HEK293T (cell line): ENCODE data around the gene IRS1.

Experiments
- ARNT ChIP-seq: fragments of 450-650 bp; IDR thresholded peaks from 2 replicates; pipeline ENCODE4 v1.6.1; 2017; ENCODE audit warnings: mild to moderate bottlenecking
- BHLHE40 ChIP-seq: fragments of 450-650 bp; IDR thresholded peaks from 2 replicates; pipeline ENCODE4 v1.6.1; 2016; ENCODE audit warnings: mild to moderate bottlenecking, moderate library complexity, borderline replicate concordance
- CTBP1 ChIP-seq: fragments of 450-650 bp; IDR thresholded peaks from 2 replicates; pipeline ENCODE4 v1.6.1; 2016; ENCODE audit warnings: borderline replicate concordance
- ELF4 ChIP-seq: fragments of 450-650 bp; IDR thresholded peaks from 2 replicates; pipeline ENCODE4 v1.6.1; 2017; ENCODE audit warnings: antibody characterized with exemption
- FOXA1 ChIP-seq: fragments of 450-650 bp; IDR thresholded peaks from 2 replicates; pipeline ENCODE4 v1.6.1; 2016; ENCODE audit warnings: mild to moderate bottlenecking
- FOXM1 ChIP-seq: fragments of 450-650 bp; IDR thresholded peaks from 2 replicates; pipeline ENCODE4 v1.6.1; 2017; ENCODE audit warnings: mild to moderate bottlenecking, borderline replicate concordance
- HDGF ChIP-seq: fragments of 450-650 bp; IDR thresholded peaks from 2 replicates; pipeline ENCODE4 v1.6.1; 2017; ENCODE audit warnings: antibody characterized with exemption, borderline replicate concordance
- L3MBTL2 ChIP-seq: fragments of 450-650 bp; conservative IDR thresholded peaks from 2 replicates; pipeline ENCODE4 v1.6.1; 2016; ENCODE audit warnings: mild to moderate bottlenecking
- LEF1 ChIP-seq: fragments of 450-650 bp; IDR thresholded peaks from 2 replicates; pipeline ENCODE4 v1.6.1; 2017; ENCODE audit warnings: mild to moderate bottlenecking, borderline replicate concordance
- SP1 ChIP-seq: fragments of 450-650 bp; IDR thresholded peaks from 2 replicates; pipeline ENCODE4 v1.6.1; 2017
- SUZ12 ChIP-seq: fragments of 450-650 bp; IDR thresholded peaks from 2 replicates; pipeline ENCODE4 v1.6.1; 2016; ENCODE audit warnings: mild to moderate bottlenecking
- TARDBP ChIP-seq: fragments of 450-650 bp; IDR thresholded peaks from 2 replicates; pipeline ENCODE4 v1.6.1; 2016
- ZNF384 ChIP-seq: fragments of 450-650 bp; IDR thresholded peaks from 2 replicates; pipeline ENCODE4 v1.6.1; 2016
- TF ChIP-seq, protein P1 (sequence below): fragments of 450-650 bp; IDR thresholded peaks from 2 replicates; pipeline ENCODE4 v1.6.1; 2016

DNA sequence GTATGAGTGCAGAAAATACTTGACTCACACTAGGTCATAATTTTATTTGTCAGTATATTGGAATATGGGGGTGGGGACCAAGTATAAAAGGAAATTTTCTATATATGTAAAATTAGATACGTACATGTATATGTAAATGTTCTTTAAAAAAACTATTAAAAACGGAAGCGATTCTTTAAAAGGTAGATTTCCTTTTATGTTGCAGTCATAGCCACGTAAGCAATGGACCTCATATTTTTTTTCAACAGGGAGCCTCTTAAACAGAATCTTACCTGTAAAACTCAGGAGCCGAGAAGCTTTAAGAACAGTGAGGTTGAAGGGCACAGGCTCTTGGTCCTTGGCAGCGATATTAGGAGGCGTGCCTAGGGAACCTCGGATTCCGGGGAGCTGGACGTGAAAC is 39.5 kb upstream of the IRS1 start:
- TF ChIP-seq ELF4, result no peak
- no peak for TF ChIP-seq FOXM1
- TF ChIP-seq, protein P1, sequence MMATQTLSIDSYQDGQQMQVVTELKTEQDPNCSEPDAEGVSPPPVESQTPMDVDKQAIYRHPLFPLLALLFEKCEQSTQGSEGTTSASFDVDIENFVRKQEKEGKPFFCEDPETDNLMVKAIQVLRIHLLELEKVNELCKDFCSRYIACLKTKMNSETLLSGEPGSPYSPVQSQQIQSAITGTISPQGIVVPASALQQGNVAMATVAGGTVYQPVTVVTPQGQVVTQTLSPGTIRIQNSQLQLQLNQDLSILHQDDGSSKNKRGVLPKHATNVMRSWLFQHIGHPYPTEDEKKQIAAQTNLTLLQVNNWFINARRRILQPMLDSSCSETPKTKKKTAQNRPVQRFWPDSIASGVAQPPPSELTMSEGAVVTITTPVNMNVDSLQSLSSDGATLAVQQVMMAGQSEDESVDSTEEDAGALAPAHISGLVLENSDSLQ, result no peak
- TF ChIP-seq SP1, result no peak
- no peak for TF ChIP-seq TARDBP
- no peak for TF ChIP-seq FOXA1
- no peak for TF ChIP-seq HDGF
- no peak for TF ChIP-seq SUZ12
- no peak for TF ChIP-seq ZNF384
- no peak for TF ChIP-seq L3MBTL2
- TF ChIP-seq BHLHE40, result no peak
- TF ChIP-seq LEF1, result no peak
- no peak for TF ChIP-seq ARNT
- TF ChIP-seq CTBP1, result no peak
